Mesenchymal stem cell (in vitro differentiated cells and primary cell): ENCODE results near the gene CXCL10.
"Not testable (repeated sequence)": the region's sequence is repeated elsewhere in the genome, so short reads cannot be mapped to it uniquely, and the experiment has no call there.

Source experiments
- DNase-seq: peaks from one replicate; pipeline ENCODE4 v3.0.0-alpha.2; 2013
- H2AFZ ChIP-seq: one replicate; pipeline ENCODE4 v1.6.1; 2013; ENCODE audit warnings: low read depth, mild to moderate bottlenecking, control low read depth, inconsistent platforms, low read length, moderate library complexity
- H2AK5ac ChIP-seq: 2 replicates; pipeline ENCODE4 v1.6.1; 2013; ENCODE audit warnings: low read length, moderate library complexity, mild to moderate bottlenecking, inconsistent platforms; ENCODE audit not compliant: severe bottlenecking
- H2BK120ac ChIP-seq: one replicate; pipeline ENCODE4 v1.6.1; 2013; ENCODE audit warnings: low read depth, mild to moderate bottlenecking, inconsistent platforms, low read length, moderate library complexity
- H2BK12ac ChIP-seq, 2 experiments: one replicate each; pipeline ENCODE4 v1.6.1; 2013; ENCODE audit warnings: inconsistent platforms in 2 of 2, low read length in 2 of 2, mild to moderate bottlenecking in 2 of 2, moderate library complexity in 2 of 2, control low read depth in 1 of 2
- H2BK15ac ChIP-seq: one replicate; pipeline ENCODE4 v1.6.1; 2013; ENCODE audit warnings: mild to moderate bottlenecking, low read depth, inconsistent platforms; ENCODE audit not compliant: poor library complexity, severe bottlenecking
- H2BK5ac ChIP-seq: 2 replicates; pipeline ENCODE4 v1.6.1; 2013; ENCODE audit warnings: low read depth, mild to moderate bottlenecking, low read length, control low read depth, inconsistent platforms; ENCODE audit not compliant: poor library complexity, severe bottlenecking
- H3K14ac ChIP-seq, 2 experiments: one replicate each; pipeline ENCODE4 v1.6.1; 2013; ENCODE audit warnings: inconsistent platforms in 2 of 2, low read length in 2 of 2, control low read depth in 1 of 2, mild to moderate bottlenecking in 1 of 2, moderate library complexity in 1 of 2
- H3K18ac ChIP-seq, 2 experiments: one replicate each; pipeline ENCODE4 v1.6.1; 2013; ENCODE audit warnings: inconsistent platforms in 2 of 2, low read length in 2 of 2, control low read depth in 1 of 2, low read depth in 1 of 2, mild to moderate bottlenecking in 1 of 2
- H3K23ac ChIP-seq, 2 experiments: one replicate each; pipeline ENCODE4 v1.6.1; 2013; ENCODE audit warnings: inconsistent platforms in 2 of 2, low read length in 2 of 2, mild to moderate bottlenecking in 2 of 2, moderate library complexity in 2 of 2, control low read depth in 1 of 2
- H3K27ac ChIP-seq: 2 replicates; pipeline ENCODE4 v1.5.1; 2013; ENCODE audit warnings: mild to moderate bottlenecking, moderate library complexity, low read length, control low read depth, inconsistent platforms; ENCODE audit not compliant: poor library complexity, severe bottlenecking
- H3K27me3 ChIP-seq, 2 experiments: 2 replicates each; pipeline versions ENCODE4 v1.6.1 to v1.7.0; 2013; ENCODE audit warnings: low read length in 2 of 2, mild to moderate bottlenecking in 2 of 2, moderate library complexity in 2 of 2, control low read depth in 1 of 2, inconsistent platforms in 1 of 2; ENCODE audit not compliant: control insufficient read depth in 1 of 2, insufficient read depth in 1 of 2
- H3K36me3 ChIP-seq, 2 experiments: 2 replicates each; pipeline versions ENCODE4 v1.6.1 to v1.7.0; 2013; ENCODE audit warnings: low read length in 2 of 2, control low read depth in 1 of 2, inconsistent platforms in 1 of 2, low read depth in 1 of 2, mild to moderate bottlenecking in 1 of 2; ENCODE audit not compliant: insufficient read depth in 2 of 2, control insufficient read depth in 1 of 2
- H3K4ac ChIP-seq, 2 experiments: one replicate each; pipeline ENCODE4 v1.6.1; 2013; ENCODE audit warnings: inconsistent platforms in 2 of 2, low read length in 2 of 2, mild to moderate bottlenecking in 2 of 2, moderate library complexity in 2 of 2, control low read depth in 1 of 2, low read depth in 1 of 2
- H3K4me1 ChIP-seq: 2 replicates; pipeline ENCODE4 v1.6.1; 2013; ENCODE audit warnings: low read depth, low read length, control low read depth; ENCODE audit not compliant: control insufficient read depth, insufficient read depth
- H3K4me2 ChIP-seq: 2 replicates; pipeline ENCODE4 v1.6.1; 2013; ENCODE audit warnings: low read length, mild to moderate bottlenecking, inconsistent platforms; ENCODE audit not compliant: poor library complexity, severe bottlenecking
- H3K4me3 ChIP-seq, 2 experiments: 2 replicates each; pipeline versions ENCODE4 v1.5.1 to v1.7.0; 2013; ENCODE audit warnings: low read length in 2 of 2, mild to moderate bottlenecking in 2 of 2, control low read depth in 1 of 2, low read depth in 1 of 2; ENCODE audit not compliant: insufficient read depth in 1 of 2
- H3K79me1 ChIP-seq: replicated peaks from 2 replicates; pipeline ENCODE4 v1.6.1; 2013; ENCODE audit warnings: mild to moderate bottlenecking, control low read depth, low read length, inconsistent platforms; ENCODE audit not compliant: poor library complexity, severe bottlenecking
- H3K9ac ChIP-seq: 2 replicates; pipeline ENCODE4 v1.7.0; 2013; ENCODE audit warnings: mild to moderate bottlenecking, low read length, moderate library complexity
- H3K9me3 ChIP-seq: 2 replicates; pipeline ENCODE4 v1.7.0; 2013; ENCODE audit warnings: mild to moderate bottlenecking, low read length; ENCODE audit not compliant: control insufficient read depth
- H4K8ac ChIP-seq: one replicate; pipeline ENCODE4 v1.6.1; 2013; ENCODE audit warnings: inconsistent platforms, mild to moderate bottlenecking, low read length, moderate library complexity
- H4K91ac ChIP-seq: one replicate; pipeline ENCODE4 v1.6.1; 2013; ENCODE audit warnings: mild to moderate bottlenecking, low read length, inconsistent platforms
- WGBS: methylation state at CpG from one replicate; pipeline ENCODE4 v1.1.7; 2013; ENCODE audit warnings: mixed read lengths; 5-methylcytosine and 5-hydroxymethylcytosine counted together

The CXCL10 gene

DNA sequence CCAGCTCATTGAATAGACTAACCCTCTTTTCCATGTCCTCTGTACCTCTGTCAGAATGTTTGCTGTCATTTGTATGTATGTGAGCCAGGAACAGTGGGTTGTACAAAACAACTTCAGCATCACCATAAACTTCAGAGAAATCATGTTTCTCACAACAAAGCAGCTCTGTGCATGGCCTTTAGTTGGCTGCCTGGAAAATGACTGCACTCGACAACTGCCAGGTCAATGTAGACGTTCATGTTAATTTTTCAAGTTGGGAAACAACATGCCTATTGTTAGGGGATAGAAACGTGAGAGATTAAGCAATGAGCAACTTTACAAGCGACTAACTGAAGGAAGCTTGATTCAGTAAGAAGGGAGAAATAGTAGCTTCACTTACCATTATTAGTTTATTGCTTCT is 30.4 kb upstream of the CXCL10 start:
- Histone ChIP-seq H3K4me1 (no peaks in the 10 kb centered on the region), H3K4me3 (no peak overlapping the region), H3K18ac (no peak overlapping the region), H2BK5ac (no peak overlapping the region), H2BK15ac (no peak overlapping the region), H2AK5ac (no peak overlapping the region), H2BK120ac (no peak overlapping the region), H2BK12ac (no peak overlapping the region), H3K79me1 (no peaks in the 10 kb centered on the region), H4K8ac (no peak overlapping the region), H3K27ac (no peak overlapping the region), H3K9me3 (no peaks in the 10 kb centered on the region), H2AFZ (no peak overlapping the region), H4K91ac (no peak overlapping the region), H3K4me2 (no peak overlapping the region), H3K36me3 (no peaks in the 10 kb centered on the region), H3K23ac (no peak overlapping the region), H3K9ac (no peak overlapping the region), H3K14ac (no peak overlapping the region), H3K27me3 (peaks cover 7 to 18% of the 10 kb centered on the region in 2 experiments), H3K4ac (no peak overlapping the region)
- WGBS, result 38% methylated on average over 4 of the region's 4 CpGs
- no peak for DNase-seq

DNA sequence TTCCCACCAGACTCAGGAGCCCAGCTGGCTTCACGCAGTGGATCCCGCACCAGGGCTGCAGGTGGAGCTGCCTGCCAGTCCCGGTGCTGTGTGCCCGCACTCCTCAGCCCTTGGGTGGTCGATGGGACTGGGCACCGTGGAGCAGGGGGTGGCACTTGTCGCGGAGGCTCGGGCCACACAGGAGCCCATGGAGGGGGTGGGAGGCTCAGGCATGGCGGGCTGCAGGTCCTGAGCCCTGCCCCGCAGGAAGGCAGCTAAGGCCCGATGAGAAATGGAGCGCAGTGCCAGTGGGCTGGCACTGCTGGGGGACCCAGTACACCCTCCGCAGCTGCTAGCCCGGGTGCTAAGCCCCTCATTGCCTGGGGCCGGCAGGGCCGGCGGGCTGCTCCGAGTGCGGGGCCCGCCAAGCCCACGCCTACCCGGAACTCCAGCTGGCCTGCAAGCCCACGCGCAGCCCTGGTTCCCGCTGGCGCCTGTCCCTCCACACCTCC is 27.3 kb upstream of the CXCL10 start:
- H3K9me3 ChIP-seq, H2BK15ac ChIP-seq, H3K18ac ChIP-seq, H3K27ac ChIP-seq, H3K27me3 ChIP-seq, H2AFZ ChIP-seq, H4K8ac ChIP-seq, H3K9ac ChIP-seq, H3K4me3 ChIP-seq, H3K79me1 ChIP-seq, H3K4me1 ChIP-seq, H3K4ac ChIP-seq, H2BK120ac ChIP-seq, H4K91ac ChIP-seq, H3K14ac ChIP-seq, H3K4me2 ChIP-seq, H2BK5ac ChIP-seq, DNase-seq, H3K23ac ChIP-seq, H2BK12ac ChIP-seq, H3K36me3 ChIP-seq, H2AK5ac ChIP-seq: not testable (repeated sequence)
- 96% methylated on average over 27 of the region's 27 CpGs for WGBS

DNA sequence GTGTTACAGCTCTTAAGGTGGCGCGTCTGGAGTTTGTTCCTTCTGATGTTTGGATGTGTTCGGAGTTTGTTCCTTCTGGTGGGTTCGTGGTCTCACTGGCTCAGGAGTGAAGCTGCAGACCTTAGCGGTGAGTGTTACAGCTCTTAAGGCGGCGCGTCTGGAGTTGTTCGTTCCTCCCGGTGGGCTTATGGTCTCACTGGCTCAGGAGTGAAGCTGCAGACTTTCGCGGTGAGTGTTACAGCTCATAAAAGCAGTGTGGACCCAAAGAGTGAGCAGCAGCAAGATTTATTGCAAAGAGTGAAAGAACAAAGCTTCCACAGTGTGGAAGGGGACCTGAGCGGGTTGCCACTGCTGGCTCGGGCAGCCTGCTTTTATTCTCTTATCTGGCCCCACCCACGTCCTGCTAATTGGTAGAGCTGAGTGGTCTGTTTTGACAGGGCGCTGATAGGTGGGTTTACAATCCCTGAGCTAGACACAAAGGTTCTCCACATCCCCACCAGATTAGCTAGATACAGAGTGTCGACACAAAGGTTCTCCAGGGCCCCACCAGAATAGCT is 26.6 kb upstream of the CXCL10 start:
- not testable (repeated sequence) for H2BK12ac ChIP-seq, H3K27ac ChIP-seq, H2AFZ ChIP-seq, H3K4ac ChIP-seq, H3K4me3 ChIP-seq, H2AK5ac ChIP-seq, H2BK120ac ChIP-seq, H2BK5ac ChIP-seq, H3K4me2 ChIP-seq, H3K14ac ChIP-seq, H4K8ac ChIP-seq, DNase-seq, H3K9ac ChIP-seq, H3K79me1 ChIP-seq, H3K9me3 ChIP-seq, H3K27me3 ChIP-seq, H3K23ac ChIP-seq, H2BK15ac ChIP-seq, H3K18ac ChIP-seq, H3K4me1 ChIP-seq, H3K36me3 ChIP-seq, H4K91ac ChIP-seq
- 94% methylated on average over 10 of the region's 17 CpGs for WGBS

DNA sequence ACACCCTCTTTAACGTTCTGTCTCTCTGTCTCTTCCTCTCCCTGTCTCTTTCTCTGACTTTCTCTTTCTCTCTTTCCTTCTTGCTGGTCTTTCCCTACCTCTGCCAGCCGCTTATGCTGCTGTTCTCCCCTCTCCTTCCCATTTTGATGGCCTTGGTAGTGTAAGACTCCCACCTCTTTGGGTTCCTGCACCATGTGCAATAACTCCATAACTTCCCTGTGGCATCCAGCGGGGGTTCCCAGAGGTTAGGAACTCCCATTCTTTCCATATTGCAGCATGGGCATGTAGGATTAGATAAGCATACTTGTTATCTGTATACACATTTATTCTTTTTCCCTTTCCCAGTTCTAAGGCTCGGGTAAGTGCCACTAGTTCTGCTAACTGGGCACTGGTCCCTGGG is 21.4 kb upstream of the CXCL10 start:
- not testable (repeated sequence) for H3K9me3 ChIP-seq, H3K18ac ChIP-seq, H2BK15ac ChIP-seq, H4K91ac ChIP-seq, H3K9ac ChIP-seq, H2AFZ ChIP-seq, H3K4me3 ChIP-seq, H3K27ac ChIP-seq, H3K36me3 ChIP-seq, H2AK5ac ChIP-seq, H2BK120ac ChIP-seq, H3K4me2 ChIP-seq, H3K4ac ChIP-seq, DNase-seq, H2BK5ac ChIP-seq, H2BK12ac ChIP-seq, H3K27me3 ChIP-seq, H3K4me1 ChIP-seq, H3K14ac ChIP-seq, H3K79me1 ChIP-seq, H3K23ac ChIP-seq, H4K8ac ChIP-seq
- WGBS, result 81% methylated on average over 3 of the region's 4 CpGs
